ENCODE measurements around the gene ADSL.

Gene ADSL

GRCh38 chr22:40366068-40366467 is 19.8 kb downstream of the ADSL start (continued):
- TF ChIP-seq, protein P1, sequence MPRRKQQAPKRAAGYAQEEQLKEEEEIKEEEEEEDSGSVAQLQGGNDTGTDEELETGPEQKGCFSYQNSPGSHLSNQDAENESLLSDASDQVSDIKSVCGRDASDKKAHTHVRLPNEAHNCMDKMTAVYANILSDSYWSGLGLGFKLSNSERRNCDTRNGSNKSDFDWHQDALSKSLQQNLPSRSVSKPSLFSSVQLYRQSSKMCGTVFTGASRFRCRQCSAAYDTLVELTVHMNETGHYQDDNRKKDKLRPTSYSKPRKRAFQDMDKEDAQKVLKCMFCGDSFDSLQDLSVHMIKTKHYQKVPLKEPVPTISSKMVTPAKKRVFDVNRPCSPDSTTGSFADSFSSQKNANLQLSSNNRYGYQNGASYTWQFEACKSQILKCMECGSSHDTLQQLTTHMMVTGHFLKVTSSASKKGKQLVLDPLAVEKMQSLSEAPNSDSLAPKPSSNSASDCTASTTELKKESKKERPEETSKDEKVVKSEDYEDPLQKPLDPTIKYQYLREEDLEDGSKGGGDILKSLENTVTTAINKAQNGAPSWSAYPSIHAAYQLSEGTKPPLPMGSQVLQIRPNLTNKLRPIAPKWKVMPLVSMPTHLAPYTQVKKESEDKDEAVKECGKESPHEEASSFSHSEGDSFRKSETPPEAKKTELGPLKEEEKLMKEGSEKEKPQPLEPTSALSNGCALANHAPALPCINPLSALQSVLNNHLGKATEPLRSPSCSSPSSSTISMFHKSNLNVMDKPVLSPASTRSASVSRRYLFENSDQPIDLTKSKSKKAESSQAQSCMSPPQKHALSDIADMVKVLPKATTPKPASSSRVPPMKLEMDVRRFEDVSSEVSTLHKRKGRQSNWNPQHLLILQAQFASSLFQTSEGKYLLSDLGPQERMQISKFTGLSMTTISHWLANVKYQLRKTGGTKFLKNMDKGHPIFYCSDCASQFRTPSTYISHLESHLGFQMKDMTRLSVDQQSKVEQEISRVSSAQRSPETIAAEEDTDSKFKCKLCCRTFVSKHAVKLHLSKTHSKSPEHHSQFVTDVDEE (CRISPR knock-in tag; IDR thresholded peaks at IDR 0.05) = no peak
- TF ChIP-seq PPARA (CRISPR knock-in tag; IDR thresholded peaks at IDR 0.05; ENCODE audit: borderline replicate concordance) = no peak

- TF ChIP-seq ZNF8 (CRISPR knock-in tag; IDR thresholded peaks at IDR 0.05) (no peak), OSR1 (CRISPR knock-in tag; IDR thresholded peaks at IDR 0.05) (no peak), CSDC2 (CRISPR knock-in tag; IDR thresholded peaks at IDR 0.05) (no peak), PPARA (CRISPR knock-in tag; IDR thresholded peaks at IDR 0.05; ENCODE audit: borderline replicate concordance) (no peak), ZFP30 (CRISPR knock-in tag; IDR thresholded peaks at IDR 0.05) (no peak), ZC3H10 (CRISPR knock-in tag; IDR thresholded peaks at IDR 0.05) (no peak), ISL1 (CRISPR knock-in tag; IDR thresholded peaks at IDR 0.05) (no peak), ESRRG (CRISPR knock-in tag; IDR thresholded peaks at IDR 0.05) (no peak), POU6F1 (CRISPR knock-in tag; IDR thresholded peaks at IDR 0.05; ENCODE audit: borderline replicate concordance, low read depth) (no peak), ZNF565 (CRISPR knock-in tag; conservative IDR thresholded peaks at IDR 0.05; ENCODE audit: low read depth) (no peak), ZFP3 (CRISPR knock-in tag; IDR thresholded peaks at IDR 0.05) (no peak), GLIS3 (CRISPR knock-in tag; IDR thresholded peaks at IDR 0.05) (no peak), RARB (CRISPR knock-in tag; IDR thresholded peaks at IDR 0.05) (no peak), BACH2 (CRISPR knock-in tag; IDR thresholded peaks at IDR 0.05; ENCODE audit: borderline replicate concordance) (no peak), TCF4 (CRISPR knock-in tag; IDR thresholded peaks at IDR 0.05; ENCODE audit: borderline replicate concordance) (no peak)
- TF ChIP-seq, protein P2, sequence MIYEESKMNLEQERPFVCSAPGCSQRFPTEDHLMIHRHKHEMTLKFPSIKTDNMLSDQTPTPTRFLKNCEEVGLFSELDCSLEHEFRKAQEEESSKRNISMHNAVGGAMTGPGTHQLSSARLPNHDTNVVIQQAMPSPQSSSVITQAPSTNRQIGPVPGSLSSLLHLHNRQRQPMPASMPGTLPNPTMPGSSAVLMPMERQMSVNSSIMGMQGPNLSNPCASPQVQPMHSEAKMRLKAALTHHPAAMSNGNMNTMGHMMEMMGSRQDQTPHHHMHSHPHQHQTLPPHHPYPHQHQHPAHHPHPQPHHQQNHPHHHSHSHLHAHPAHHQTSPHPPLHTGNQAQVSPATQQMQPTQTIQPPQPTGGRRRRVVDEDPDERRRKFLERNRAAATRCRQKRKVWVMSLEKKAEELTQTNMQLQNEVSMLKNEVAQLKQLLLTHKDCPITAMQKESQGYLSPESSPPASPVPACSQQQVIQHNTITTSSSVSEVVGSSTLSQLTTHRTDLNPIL (CRISPR knock-in tag; IDR thresholded peaks at IDR 0.05; ENCODE audit: low read depth) = no peak
- TF ChIP-seq, protein P3, sequence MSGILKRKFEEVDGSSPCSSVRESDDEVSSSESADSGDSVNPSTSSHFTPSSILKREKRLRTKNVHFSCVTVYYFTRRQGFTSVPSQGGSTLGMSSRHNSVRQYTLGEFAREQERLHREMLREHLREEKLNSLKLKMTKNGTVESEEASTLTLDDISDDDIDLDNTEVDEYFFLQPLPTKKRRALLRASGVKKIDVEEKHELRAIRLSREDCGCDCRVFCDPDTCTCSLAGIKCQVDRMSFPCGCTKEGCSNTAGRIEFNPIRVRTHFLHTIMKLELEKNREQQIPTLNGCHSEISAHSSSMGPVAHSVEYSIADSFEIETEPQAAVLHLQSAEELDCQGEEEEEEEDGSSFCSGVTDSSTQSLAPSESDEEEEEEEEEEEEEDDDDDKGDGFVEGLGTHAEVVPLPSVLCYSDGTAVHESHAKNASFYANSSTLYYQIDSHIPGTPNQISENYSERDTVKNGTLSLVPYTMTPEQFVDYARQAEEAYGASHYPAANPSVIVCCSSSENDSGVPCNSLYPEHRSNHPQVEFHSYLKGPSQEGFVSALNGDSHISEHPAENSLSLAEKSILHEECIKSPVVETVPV (CRISPR knock-in tag; IDR thresholded peaks at IDR 0.05) = no peak
- ATAC-seq = no peak
These were observed 21.0 kb downstream of the ADSL start for GRCh38 chr22:40367342-40367741.

DNA sequence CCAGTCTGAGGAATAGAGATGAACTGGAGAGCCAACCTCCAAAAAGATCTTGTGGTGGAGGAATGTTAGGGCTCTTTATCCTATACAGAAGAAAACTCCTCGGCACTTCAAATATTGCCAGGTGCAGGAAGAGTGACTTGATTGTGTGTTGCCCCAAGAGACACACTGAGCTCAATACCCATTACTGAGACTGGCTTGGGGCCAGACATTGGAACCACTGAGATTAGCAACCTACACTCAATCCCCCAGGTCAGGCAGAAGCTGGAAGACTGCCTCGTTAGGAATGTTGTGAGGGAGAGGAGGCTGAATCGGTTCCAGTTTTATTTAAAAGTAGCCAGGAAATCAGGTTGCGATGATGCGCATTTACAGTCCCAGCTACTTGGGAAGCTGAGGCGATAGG is 21.7 kb downstream of the ADSL start:
- TF ChIP-seq BACH2 (CRISPR knock-in tag; IDR thresholded peaks at IDR 0.05; ENCODE audit: borderline replicate concordance) = no peak
- no peak for TF ChIP-seq POU6F1 (CRISPR knock-in tag; IDR thresholded peaks at IDR 0.05; ENCODE audit: borderline replicate concordance, low read depth)
- TF ChIP-seq, protein P2 (CRISPR knock-in tag; IDR thresholded peaks at IDR 0.05; ENCODE audit: low read depth) = no peak
- TF ChIP-seq, protein P3 (CRISPR knock-in tag; IDR thresholded peaks at IDR 0.05) = no peak
- TF ChIP-seq ZFP3 (CRISPR knock-in tag; IDR thresholded peaks at IDR 0.05) = no peak
- no peak for TF ChIP-seq CSDC2 (CRISPR knock-in tag; IDR thresholded peaks at IDR 0.05)
- no peak for TF ChIP-seq ARNTL (CRISPR knock-in tag; IDR thresholded peaks at IDR 0.05; ENCODE audit: borderline replicate concordance, low read depth)
- TF ChIP-seq OSR1 (CRISPR knock-in tag; IDR thresholded peaks at IDR 0.05) = no peak
- TF ChIP-seq ZNF70 (CRISPR knock-in tag; IDR thresholded peaks at IDR 0.05) = no peak
- no peak for ATAC-seq
